ENCODE measurements around the gene PRLR. TPM values are rescaled to one million over a fixed set of nuclear protein-coding genes. Genes with fewer than 3 reads are reported as not detected.

The PRLR gene
- total RNA-seq, 1 experiment from 2014 or later, result not detected

- DNase-seq (ENCODE audit: extremely low read depth, low read depth), result no peak
Observed at GRCh38 chr5:35095366-35095765, 134.9 kb downstream of the PRLR start.

GRCh38 chr5:35094948-35095347 is 135.3 kb downstream of the PRLR start:
- no peak for DNase-seq (ENCODE audit: extremely low read depth, low read depth)

GRCh38 chr5:35092703-35093102 is 137.6 kb downstream of the PRLR start:
- no peak for DNase-seq (ENCODE audit: extremely low read depth, low read depth)

- no peak for DNase-seq (ENCODE audit: extremely low read depth, low read depth)
Observed at GRCh38 chr5:35091704-35092103, 138.6 kb downstream of the PRLR start.

GRCh38 chr5:35089334-35090314 is 140.7 kb downstream of the PRLR start:
- peak; percentile 44 for DNase-seq (ENCODE audit: extremely low read depth, low read depth)

GRCh38 chr5:35087991-35088390 is 142.3 kb downstream of the PRLR start:
- no peak for DNase-seq (ENCODE audit: extremely low read depth, low read depth)

- DNase-seq (ENCODE audit: extremely low read depth, low read depth), result no peak
Observed at GRCh38 chr5:35083150-35083549, 147.1 kb downstream of the PRLR start.

GRCh38 chr5:35082530-35082929 is 147.8 kb downstream of the PRLR start:
- DNase-seq (ENCODE audit: extremely low read depth, low read depth), result no peak

GRCh38 chr5:35081134-35081533 is 149.2 kb downstream of the PRLR start:
- DNase-seq (ENCODE audit: extremely low read depth, low read depth), result no peak

GRCh38 chr5:35073160-35073559 is 157.1 kb downstream of the PRLR start:
- no peak for DNase-seq (ENCODE audit: extremely low read depth, low read depth)

GRCh38 chr5:35069188-35069587 is 161.1 kb downstream of the PRLR start:
- DNase-seq (ENCODE audit: extremely low read depth, low read depth), result no peak

- DNase-seq (ENCODE audit: extremely low read depth, low read depth), result no peak
Observed at GRCh38 chr5:35067985-35068384, 162.3 kb downstream of the PRLR start.

- DNase-seq (ENCODE audit: extremely low read depth, low read depth), result no peak
Observed at GRCh38 chr5:35066260-35066795, 164.0 kb downstream of the PRLR start.

- DNase-seq (ENCODE audit: extremely low read depth, low read depth), result no peak
Observed at GRCh38 chr5:35063414-35063813, 166.9 kb downstream of the PRLR start.

- DNase-seq (ENCODE audit: extremely low read depth, low read depth), result no peak
Observed at GRCh38 chr5:35061211-35061770, 169.0 kb downstream of the PRLR start.

- no peak for DNase-seq (ENCODE audit: extremely low read depth, low read depth)
Observed at GRCh38 chr5:35060236-35060635, 170.1 kb downstream of the PRLR start.

- DNase-seq (ENCODE audit: extremely low read depth, low read depth), result no peak
Observed at GRCh38 chr5:35059251-35059650, 171.0 kb downstream of the PRLR start.

- DNase-seq (ENCODE audit: extremely low read depth, low read depth), result no peak
Observed at GRCh38 chr5:35058374-35058788, 171.9 kb downstream of the PRLR start.

GRCh38 chr5:35056686-35057085 is 173.6 kb downstream of the PRLR start:
- no peak for DNase-seq (ENCODE audit: extremely low read depth, low read depth)

- no peak for DNase-seq (ENCODE audit: extremely low read depth, low read depth)
Observed at GRCh38 chr5:35052838-35053237, 177.4 kb downstream of the PRLR start.

- DNase-seq (ENCODE audit: extremely low read depth, low read depth), result no peak
Observed at GRCh38 chr5:35050541-35051126, 179.7 kb downstream of the PRLR start.
